ENCODE results near the gene NTF3. TPM values are rescaled to one million over a fixed set of nuclear protein-coding genes. Genes with fewer than 3 reads are reported as not detected.

The NTF3 gene
- total and polyA plus RNA-seq, 2 of the 8 experiments (the other 6 are each of a cell fraction or from before 2014, with no cell fraction given): 1.4 to 2.3 TPM

DNA sequence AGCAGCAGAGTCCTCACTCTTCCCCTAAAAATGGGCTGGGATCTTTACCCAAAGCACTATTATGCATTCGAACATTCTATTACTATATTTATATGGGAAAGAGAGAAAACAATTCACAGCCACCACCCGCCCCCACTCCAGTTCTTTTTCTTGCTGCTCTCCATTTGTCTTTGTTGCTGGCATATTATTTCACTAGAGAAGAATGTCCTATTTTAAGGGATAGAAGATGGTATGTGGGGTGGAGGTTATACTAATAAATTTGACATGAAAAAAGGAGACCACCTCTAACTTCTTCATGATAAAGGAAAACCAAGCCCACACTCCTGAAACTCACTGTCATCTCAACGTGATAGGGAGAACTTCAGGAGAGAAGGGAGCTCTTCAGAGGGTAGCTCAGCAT lies 28.5 kb upstream of the NTF3 start:
- H2BK15ac ChIP-seq (ENCODE audit: low read length): no peak overlapping the region
- no peak overlapping the region for H2AK5ac ChIP-seq (ENCODE audit: low read depth, low read length)
- WGBS, 2 experiments (ENCODE audit: extremely low coverage in 1 of 2, insufficient coverage in 1 of 2, insufficient read length in 1 of 2, insufficient replicate concordance in 2 of 2, low coverage in 1 of 2, low lambda C conversion rate in 2 of 2, missing lambda C conversion rate in 1 of 2): 82% methylated on average over 3 of the region's 3 CpGs; no CpG with 5 or more reads in 1 of the 2 experiments
- no peak overlapping the region for H3K4me2 ChIP-seq (ENCODE audit: insufficient read depth in 1 of 2, low read depth in 2 of 2, low read length in 2 of 2)
- no peaks in the 10 kb centered on the region for H3K79me2 ChIP-seq (ENCODE audit: control insufficient read depth in 1 of 2, insufficient read depth in 2 of 2, low read length in 2 of 2)
- no peaks in the 10 kb centered on the region for H3K36me3 ChIP-seq (ENCODE audit: control insufficient read depth in 2 of 4, insufficient read depth in 4 of 4, low read length in 3 of 4)
- no peaks in the 10 kb centered on the region for H4K20me1 ChIP-seq (replicated peaks in 1 of 2; ENCODE audit: control insufficient read depth in 1 of 2, insufficient read depth in 2 of 2, low read length in 2 of 2)
- H4K8ac ChIP-seq (ENCODE audit: extremely low read depth, insufficient read depth, low read length): no peak overlapping the region
- H4K91ac ChIP-seq (replicated peaks; ENCODE audit: insufficient read length, low read length): no peak overlapping the region
- no peaks in the 10 kb centered on the region for H3K23me2 ChIP-seq (ENCODE audit: low read depth, low read length)
- ChIA-PET POLR2A (ENCODE audit: partially characterized antibody) (no interaction called here), CTCF (ENCODE audit: partially characterized antibody) (interaction anchor here (0.6 kb wide), 2 partner anchors 25 to 337 kb away, joined by 3 read pairs; no protein-coding TSS in a partner anchor)
- TF ChIP-seq TAF7 (optimal IDR thresholded peaks at IDR 0.05; ENCODE audit: borderline replicate concordance, low read depth, low read length): no peak
- TF ChIP-seq NANOG (IDR thresholded peaks at IDR 0.05; ENCODE audit: insufficient read depth, low read depth, low read length, poor library complexity, severe bottlenecking): no peak
- TF ChIP-seq SIN3A (conservative IDR thresholded peaks at IDR 0.05 in 1 of 2, IDR thresholded peaks at IDR 0.05 in 1 of 2; ENCODE audit: low read depth in 1 of 2, low read length in 2 of 2): no peak
- TF ChIP-seq TCF12 (IDR thresholded peaks at IDR 0.05; ENCODE audit: low read depth, low read length): no peak
- TF ChIP-seq BRCA1 (IDR thresholded peaks at IDR 0.05; ENCODE audit: low read depth, low read length): no peak
- H3K4ac ChIP-seq (replicated peaks; ENCODE audit: insufficient read length, low read depth, low read length): no peak overlapping the region
- no peak overlapping the region for H3K27ac ChIP-seq (ENCODE audit: low read depth, low read length)
- H3K23ac ChIP-seq (ENCODE audit: insufficient read length): no peak overlapping the region
- no peak for FAIRE-seq
- H2BK20ac ChIP-seq (ENCODE audit: low read length): no peak overlapping the region
- no peak overlapping the region for H2BK12ac ChIP-seq (ENCODE audit: low read depth, low read length)
- no peak overlapping the region for H2AFZ ChIP-seq (ENCODE audit: low read length)
- H3K79me1 ChIP-seq (ENCODE audit: low read depth, low read length): no peaks in the 10 kb centered on the region
- no peak for DNase-seq (ENCODE audit: low read depth in 1 of 2, low spot score in 2 of 2)
- no peak overlapping the region for H3K4me3 ChIP-seq (ENCODE audit: extremely low read depth in 1 of 4, insufficient read depth in 2 of 4, low read depth in 3 of 4, low read length in 4 of 4)
- no peak overlapping the region for H2BK5ac ChIP-seq (ENCODE audit: low read depth, low read length)
- peaks cover 0 to 4% (median 0%) of the 10 kb centered on the region in 4 experiments; a peak in 2 of 7 replicates for H3K4me1 ChIP-seq (replicated peaks in 1 of 4; ENCODE audit: control insufficient read depth in 3 of 4, insufficient read depth in 4 of 4, low read length in 3 of 4)
- H3K27me3 ChIP-seq (replicated peaks in 1 of 4; ENCODE audit: control insufficient read depth in 3 of 4, extremely low read depth in 1 of 4, insufficient read depth in 3 of 4, low read length in 3 of 4): no peaks in the 10 kb centered on the region; a peak in 1 of 7 replicates
- H4K5ac ChIP-seq (ENCODE audit: insufficient read length, low read depth, low read length): no peak overlapping the region
- H3K9me3 ChIP-seq (ENCODE audit: insufficient read depth in 2 of 2, low read depth in 1 of 2, low read length in 1 of 2): no peaks in the 10 kb centered on the region
- no peak overlapping the region for H3K56ac ChIP-seq (replicated peaks; ENCODE audit: insufficient read length, low read depth, low read length)
- no peak overlapping the region for H3K14ac ChIP-seq (ENCODE audit: insufficient read length)
- no peak overlapping the region for H2BK120ac ChIP-seq (replicated peaks; ENCODE audit: low read depth, low read length)
- no peak overlapping the region for H3K18ac ChIP-seq (ENCODE audit: extremely low read depth, low read length)
- H3K9ac ChIP-seq (replicated peaks in 1 of 4; ENCODE audit: extremely low read depth in 1 of 4, low read depth in 3 of 4, low read length in 3 of 4): no peak overlapping the region
